NCI-H2196 (cell line): ENCODE results near the gene B9D1.

Experiments
- DNase-seq: peaks from one replicate; lab custom pipeline; 2025; ENCODE audit not compliant: unreplicated experiment; lab: John Stamatoyannopoulos, UW

B9D1 gene

DNA sequence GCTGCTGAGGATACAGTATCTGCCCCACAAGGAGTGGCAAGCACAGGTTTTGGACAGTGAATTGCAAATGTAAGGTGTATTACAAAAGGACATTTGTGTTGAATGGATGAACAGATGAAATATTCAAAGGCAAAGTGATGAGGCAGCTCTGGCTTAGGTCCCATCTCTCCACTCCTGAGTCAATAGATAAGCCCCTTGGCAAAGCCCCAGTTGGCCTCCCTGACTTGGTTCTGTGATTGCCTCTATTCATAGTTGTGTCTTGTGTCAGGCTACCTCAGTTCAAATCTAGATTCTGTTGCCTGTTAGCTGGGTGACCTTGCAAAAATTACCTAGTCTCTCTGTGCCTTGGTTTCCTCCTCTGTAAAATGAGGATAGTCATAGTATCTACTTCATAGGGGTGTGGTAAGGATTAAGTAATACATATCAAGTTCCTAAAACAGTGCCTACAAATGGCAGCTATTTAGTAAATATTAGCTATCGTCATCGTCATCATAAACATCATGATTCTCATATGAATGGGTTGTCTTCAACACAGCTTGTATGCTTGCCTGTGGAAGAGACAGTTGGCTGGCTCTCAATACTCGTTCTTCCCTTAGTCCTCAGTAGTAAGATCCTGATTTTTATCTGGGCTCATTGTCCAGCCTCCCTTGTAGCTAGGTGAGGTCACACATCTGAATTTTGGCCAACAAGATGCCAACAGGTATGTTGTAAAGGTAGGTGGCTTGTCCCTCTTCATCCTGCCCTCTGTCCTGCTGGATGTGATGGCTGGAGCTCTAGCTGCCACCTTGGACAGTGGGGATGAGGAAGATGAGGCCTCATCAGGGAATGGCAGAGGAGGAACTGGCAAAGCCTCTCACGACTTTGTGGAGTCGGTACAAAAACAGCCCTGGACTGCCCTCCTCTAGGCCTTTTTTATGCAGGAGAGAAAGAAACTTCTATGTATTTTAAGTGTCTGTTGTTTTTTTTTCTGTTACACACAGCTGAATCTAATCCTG is 26.6 kb upstream of the B9D1 start:
- DNase-seq, result peak; percentile 20

DNA sequence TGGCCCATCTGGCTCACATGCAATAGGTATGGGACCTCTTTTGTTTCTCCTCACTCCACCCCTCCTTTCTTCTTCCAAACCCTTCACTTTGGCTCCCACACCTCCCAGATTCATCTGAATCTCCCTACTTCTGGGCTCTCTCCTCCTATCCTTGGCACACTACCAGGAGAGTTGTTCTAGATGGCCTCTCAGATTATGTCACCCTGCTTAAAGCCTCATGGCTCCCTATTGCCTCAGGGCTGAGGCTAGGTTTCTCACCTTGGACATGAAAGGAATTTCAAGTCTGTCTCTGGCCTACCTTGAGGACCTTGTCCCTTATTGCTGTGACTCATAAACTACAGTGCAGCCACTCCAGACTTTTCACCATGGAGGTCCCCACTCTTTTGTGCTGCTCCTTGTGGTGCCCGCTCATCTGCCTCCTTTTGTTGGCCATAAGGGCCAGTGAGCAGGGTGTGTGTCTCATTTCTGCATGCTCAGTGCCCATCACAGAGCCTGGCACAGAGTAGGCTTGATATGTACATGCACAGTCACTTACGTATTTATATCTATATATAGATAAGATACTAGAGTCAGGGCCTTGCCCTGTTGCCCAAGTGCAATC is 25.5 kb upstream of the B9D1 start:
- DNase-seq, result no peak

DNA sequence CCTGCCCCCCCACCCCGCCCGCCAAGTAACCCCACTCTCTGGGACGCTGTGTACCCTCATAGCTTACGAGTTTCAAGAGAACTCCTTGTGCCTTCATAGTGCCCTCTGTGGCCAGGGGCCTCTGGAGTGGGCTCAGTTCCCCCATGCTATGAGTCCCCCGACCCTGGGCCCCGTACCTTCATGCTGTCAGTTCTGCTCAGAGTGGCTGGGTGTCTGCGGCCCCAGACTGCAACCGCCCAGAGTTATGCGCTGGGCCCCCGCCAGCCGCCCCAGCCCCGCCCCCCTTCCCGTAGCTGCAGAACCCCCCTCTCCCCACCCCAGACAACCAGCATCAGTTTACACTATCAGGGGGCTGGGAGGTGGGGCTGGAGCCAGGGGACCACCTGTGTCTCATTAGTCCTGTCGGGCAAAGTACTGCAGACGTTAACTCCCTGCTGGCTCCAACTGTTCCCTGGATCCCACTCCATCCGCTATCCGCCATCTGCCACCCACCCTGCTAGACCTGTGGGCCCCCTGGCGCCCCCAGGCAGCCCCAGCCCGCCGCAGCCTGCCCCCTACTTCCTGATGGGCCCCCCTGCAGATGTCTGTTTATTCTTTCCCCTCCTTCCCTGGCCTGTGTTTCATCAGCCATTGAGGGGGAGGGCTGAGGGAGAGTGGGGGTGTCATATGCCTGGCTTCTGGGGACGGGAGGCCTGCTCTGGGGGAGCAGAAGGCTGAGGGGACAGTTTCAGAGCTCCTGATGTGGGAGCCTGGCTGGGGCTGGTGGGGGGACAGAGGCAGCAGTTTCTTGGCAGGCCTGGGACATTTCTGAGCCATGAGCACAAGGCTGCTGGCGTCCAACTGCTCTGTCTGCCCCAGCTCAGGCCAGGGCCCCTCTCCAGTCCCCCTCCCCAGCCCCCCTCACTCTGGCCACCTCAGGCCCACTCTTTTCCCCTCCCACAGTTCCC is 24.7 kb upstream of the B9D1 start, which contains the start of gene MFAP4:
TSS of gene MFAP4 (minus strand) at position 217 of the 947 bp plus-strand sequence. CDS start at position 182, 35 bp downstream.
- DNase-seq, result no peak

DNA sequence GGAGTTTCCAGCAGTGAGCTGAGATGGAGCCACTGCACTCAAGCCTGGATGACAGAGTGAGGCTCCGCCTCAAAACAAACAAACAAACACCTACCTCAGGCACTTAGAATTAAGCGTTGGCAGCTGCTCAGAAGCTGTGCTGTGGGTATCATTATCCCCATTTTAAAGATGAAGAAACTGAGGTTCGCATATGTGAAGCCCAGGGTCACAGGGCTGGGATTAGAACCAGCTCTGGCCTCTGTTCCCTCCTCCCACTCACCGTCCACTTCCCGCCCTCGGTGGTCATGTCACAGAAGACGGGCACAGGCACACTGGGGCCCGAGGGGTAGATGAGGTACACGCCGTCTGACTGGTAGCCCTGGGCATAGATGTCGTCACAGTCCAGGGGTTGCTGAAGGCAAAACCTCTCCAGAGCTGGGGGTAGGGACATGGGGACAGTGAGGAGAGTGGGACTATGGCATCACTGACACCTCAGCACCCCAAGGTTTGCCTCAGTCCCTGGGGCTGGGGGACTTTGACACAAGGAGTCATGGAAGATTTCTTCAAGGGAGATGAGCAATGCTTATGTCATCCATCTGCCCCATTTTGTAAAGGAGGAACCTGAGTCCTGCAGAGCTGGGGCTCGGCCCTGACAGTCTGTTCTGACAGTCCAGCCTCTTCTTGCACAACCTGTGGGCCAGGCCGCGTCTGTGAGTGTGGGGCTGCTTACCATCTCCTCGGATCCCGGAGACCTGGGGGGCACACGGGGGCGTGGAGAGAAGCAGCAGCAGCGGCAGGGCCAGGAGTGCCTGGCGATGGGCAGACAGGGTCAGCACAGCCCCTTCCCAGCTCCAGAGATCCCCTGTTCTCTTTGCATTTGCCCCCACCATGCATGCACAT is 23.8 kb upstream of the B9D1 start:
- no peak for DNase-seq

DNA sequence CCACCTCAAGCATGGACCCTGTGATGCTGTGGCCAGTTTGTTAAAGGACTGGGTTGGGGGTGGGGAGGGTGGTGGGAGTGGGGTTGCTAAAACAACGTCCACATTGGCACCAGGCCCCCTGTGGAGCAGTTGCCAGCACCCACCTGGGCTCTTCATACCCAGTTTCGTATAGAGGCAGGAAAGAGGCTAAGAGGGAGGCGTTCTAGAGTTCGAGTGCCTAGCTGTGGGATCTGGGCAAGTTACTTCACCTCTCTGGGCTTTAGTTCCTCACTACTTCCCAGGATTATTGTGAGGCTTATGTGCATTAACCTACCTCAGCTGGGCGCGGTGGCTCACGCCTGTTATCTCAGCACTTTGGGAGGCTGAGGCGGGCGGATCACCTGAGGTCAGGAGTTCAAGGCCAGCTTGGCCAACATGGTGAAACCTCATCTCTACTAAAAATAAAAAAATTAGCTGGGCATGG is 23.0 kb upstream of the B9D1 start:
- DNase-seq, result no peak

DNA sequence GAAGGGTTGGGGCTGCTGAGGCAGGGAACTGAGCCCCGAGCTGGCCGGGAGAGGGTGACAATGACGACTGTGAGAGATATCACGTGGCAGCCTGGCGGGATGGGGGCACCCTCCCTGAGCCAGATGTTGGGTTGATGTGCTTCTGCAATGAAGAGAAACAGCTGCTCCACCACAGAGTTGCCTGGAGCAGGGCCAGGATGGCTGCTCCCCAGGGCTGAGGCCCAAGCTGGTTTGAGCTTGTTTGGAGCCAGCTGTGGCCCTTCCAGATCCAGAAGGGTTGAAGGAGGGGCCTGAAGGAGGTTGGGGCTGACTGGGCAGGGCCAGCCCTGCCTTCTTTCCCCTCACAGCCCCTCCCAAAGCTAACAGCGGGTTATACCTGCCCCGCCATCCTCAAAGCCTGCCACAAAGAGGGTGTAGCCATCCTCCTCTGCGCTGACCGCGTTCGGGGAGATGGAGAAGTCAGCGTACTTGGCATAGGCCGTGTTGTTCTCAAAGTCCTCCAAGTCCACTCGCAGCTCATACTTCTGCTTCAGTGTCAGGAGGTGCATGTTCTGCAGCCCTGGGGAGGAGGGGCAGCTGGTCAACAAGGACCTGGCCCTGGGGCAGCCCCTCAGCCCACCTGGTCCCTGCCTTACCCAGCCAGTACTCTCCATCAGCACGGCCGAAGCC is 22.3 kb upstream of the B9D1 start:
- no peak for DNase-seq

DNA sequence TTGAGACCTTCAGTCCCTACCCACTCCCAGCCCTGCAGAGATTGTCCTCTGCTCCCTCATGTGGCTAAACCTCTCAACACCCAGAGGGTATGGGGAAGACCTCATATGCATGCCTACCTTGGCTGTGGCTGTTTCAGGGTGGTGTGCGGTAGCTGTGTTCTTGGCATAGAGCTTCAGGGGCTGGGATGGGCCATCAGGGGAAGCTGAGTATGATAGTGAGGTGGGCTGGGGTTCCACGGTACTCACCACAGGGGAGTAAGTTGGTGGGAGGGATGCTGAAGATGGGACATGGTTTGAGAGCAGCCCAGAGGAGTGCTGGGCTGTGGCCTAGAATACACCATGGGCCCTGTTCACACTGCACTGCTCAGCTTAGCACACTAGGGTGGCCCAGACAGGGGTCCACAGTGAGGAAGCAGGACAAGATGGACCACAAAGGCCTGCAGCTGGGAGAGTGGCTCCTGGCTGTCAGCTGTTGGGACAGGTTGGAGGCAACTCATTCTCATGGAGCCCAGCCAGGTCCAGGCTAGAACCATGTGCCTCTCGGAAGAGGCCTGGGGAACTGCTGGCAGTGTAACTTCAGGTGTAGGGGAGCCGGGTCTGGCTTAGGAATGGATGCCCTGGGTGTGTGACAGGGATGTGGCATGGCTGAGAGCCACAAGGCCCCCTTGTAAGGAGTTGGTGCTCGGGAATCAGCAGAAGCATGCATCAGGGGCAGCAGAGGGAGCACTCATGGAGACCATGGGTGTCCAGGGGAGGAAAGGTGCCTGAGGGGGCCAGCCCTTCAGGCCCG is 21.4 kb upstream of the B9D1 start:
- DNase-seq, result no peak

DNA sequence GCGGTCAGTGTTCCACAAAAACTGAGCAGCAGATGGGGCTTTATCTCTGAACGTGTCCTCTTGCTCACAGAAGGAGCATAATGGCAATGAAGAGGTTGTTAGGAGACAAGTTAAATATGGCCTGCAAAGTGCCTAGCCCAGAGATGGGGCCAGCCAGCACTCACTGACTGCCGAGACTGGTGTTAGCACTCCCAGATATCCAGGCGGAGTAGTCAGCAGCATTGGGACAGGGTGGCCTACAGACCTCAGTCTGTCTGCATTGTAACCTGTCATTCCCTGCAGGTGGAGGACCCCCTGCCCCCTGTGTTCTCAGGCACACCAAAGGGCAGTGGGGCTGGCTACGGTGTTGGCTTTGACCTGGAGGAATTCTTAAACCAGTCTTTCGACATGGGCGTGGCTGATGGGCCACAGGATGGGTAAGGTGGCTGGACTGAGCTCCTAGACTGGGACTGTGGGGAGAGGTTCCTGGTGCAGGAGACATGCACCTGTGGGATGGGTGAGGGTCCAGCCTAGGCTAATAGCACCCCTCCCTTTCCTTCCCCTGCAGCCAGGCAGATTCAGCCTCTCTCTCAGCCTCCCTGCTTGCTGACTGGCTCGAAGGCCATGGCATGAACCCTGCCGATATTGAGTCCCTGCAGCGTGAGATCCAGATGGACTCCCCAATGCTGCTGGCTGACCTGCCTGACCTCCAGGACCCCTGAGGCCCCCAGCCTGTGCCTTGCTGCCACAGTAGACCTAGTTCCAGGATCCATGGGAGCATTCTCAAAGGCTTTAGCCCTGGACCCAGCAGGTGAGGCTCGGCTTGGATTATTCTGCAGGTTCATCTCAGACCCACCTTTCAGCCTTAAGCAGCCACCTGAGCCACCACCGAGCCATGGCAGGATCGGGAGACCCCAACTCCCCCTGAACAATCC is 20.3 kb upstream of the B9D1 start:
- DNase-seq, result no peak

DNA sequence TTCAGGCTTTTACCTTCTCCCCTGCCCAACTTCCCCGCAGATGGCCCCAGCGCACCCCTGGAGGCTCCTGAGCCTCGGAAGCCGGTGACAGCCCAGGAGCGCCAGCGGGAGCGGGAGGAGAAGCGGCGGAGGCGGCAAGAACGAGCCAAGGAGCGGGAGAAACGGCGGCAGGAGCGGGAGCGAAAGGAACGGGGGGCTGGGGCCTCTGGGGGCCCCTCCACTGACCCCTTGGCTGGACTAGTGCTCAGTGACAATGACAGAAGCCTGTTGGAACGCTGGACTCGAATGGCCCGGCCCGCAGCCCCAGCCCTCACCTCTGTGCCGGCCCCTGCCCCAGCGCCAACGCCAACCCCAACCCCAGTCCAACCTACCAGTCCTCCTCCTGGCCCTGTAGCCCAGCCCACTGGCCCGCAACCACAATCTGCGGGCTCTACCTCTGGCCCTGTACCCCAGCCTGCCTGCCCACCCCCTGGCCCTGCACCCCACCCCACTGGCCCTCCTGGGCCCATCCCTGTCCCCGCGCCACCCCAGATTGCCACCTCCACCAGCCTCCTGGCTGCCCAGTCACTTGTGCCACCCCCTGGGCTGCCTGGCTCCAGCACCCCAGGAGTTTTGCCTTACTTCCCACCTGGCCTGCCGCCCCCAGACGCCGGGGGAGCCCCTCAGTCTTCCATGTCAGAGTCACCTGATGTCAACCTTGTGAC is 19.4 kb upstream of the B9D1 start:
- no peak for DNase-seq

DNA sequence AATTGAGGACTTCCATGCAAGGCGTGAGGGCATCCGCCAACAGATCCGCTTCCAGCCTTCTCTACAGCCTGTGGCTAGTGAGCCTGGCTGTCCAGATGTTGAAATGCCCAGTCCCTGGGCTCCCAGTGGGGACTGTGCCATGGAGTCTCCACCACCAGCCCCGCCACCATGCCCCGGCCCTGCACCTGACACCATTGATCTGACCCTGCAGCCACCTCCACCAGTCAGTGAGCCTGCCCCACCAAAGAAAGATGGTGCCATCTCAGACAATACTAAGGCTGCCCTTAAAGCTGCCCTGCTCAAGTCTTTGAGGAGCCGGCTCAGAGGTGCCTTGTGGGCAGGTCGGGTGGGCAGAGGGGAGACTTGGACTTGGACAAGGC is 18.8 kb upstream of the B9D1 start:
- DNase-seq, result no peak

DNA sequence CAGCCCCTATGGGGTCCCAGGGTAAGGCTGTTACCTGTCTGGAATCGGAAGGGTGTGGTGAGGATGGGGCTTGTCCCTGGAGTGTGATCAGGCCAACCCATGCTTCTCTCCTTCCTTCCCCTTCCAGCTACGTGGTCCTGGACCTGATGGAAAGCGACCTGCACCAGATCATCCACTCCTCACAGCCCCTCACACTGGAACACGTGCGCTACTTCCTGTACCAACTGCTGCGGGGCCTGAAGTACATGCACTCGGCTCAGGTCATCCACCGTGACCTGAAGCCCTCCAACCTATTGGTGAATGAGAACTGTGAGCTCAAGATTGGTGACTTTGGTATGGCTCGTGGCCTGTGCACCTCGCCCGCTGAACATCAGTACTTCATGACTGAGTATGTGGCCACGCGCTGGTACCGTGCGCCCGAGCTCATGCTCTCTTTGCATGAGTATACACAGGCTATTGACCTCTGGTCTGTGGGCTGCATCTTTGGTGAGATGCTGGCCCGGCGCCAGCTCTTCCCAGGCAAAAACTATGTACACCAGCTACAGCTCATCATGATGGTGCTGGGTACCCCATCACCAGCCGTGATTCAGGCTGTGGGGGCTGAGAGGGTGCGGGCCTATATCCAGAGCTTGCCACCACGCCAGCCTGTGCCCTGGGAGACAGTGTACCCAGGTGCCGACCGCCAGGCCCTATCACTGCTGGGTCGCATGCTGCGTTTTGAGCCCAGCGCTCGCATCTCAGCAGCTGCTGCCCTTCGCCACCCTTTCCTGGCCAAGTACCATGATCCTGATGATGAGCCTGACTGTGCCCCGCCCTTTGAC is 18.2 kb upstream of the B9D1 start:
- no peak for DNase-seq

DNA sequence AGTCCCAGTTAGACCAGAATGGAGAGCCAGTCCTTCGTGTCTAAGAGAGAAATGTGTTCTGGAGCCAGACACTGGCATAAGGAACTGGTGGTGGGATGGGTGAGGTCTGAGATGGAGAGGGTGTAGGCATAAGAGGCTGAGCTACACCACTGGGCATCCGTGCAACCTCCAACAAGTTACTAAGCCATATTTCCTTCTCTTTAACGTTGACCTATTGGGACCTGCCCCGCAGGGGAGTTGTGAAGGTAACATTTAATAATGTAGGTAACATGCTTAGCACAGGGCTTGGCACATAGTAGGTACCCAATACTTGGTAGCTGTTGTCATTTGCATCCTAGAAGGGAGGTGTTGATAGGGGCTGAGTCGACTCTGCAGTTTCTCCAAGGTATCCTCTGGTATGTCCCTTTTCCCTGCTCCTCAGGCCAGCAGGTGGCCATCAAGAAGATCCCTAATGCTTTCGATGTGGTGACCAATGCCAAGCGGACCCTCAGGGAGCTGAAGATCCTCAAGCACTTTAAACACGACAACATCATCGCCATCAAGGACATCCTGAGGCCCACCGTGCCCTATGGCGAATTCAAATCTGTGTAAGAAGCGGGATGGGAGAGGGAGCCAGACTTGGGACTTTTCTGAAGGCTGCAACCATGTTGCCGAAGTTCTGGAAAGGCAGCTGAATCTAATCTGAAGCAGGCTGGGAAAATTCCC is 17.0 kb upstream of the B9D1 start:
- DNase-seq, result no peak

DNA sequence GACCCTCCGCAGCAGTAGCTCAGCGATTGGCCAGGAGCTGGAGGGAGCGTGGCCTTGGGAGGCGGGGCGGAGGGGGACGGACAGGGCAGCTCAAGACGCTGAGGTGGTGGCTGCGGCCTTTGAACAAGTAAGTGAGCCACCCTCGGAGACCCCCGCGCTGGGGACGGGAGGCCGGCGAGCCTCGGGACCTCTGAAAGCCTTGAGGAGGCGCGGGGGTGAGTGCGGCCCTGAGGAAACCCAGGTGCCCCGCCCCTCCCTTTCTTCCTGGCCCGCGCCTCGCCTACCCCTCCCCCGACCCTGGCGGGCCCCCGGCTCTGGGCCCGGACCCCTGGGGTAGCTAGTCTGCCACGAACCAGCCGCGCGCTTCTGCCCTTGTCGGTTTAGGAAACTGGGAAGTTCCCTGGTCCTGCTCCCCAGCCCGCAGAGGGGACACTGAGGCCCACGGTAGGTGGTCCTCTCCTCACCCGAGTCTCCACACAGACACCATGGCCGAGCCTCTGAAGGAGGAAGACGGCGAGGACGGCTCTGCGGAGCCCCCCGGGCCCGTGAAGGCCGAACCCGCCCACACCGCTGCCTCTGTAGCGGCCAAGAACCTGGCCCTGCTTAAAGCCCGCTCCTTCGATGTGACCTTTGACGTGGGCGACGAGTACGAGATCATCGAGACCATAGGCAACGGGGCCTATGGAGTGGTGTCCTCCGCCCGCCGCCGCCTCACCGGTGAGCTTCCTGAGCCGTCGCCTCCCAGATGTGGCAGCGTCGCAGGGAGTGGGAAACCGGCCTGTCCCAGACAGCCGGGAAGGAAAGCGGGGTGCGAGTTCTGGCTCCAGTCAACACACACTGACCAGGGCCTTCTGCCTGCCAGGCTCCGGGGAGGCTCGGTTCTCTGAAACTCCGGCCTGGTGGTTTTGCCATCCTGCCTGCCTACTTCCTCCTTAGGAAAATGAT is 16.2 kb upstream of the B9D1 start, which contains the start of gene MAPK7:
TSS of gene MAPK7 (plus strand) at position 83 of the 945 bp plus-strand sequence. CDS start at position 486, 403 bp downstream.
- no peak for DNase-seq
